A549 (cell line): ENCODE measurements around the gene KIF21B.

Experiments
- CTCF ChIP-seq: fragments of >200 bp; sonication (Bioruptor Twin); formaldehyde crosslinking; IDR thresholded peaks from 3 replicates; pipeline ENCODE4 v1.5.1; 2016
- EP300 ChIP-seq, 2 experiments: fragments of >200 bp; sonication (Bioruptor Twin); formaldehyde crosslinking; IDR thresholded peaks; 2 replicates in 1 of 2; 3 replicates in 1 of 2; pipeline ENCODE4 v1.6.1; 2016 to 2017
- GATA3 ChIP-seq: IDR thresholded peaks from 2 replicates; pipeline ENCODE4 v1.6.1; 2012; ENCODE audit warnings: borderline replicate concordance
- RAD21 ChIP-seq, 2 experiments: fragments of >200 bp in 1 of 2; sonication (Bioruptor Twin) in 1 of 2; formaldehyde crosslinking in 1 of 2; IDR thresholded peaks in 1 of 2; conservative IDR thresholded peaks in 1 of 2; 2 replicates in 1 of 2; 3 replicates in 1 of 2; pipeline ENCODE4 v1.6.1; 2012 to 2018; ENCODE audit warnings: inconsistent platforms in 1 of 2

DNA sequence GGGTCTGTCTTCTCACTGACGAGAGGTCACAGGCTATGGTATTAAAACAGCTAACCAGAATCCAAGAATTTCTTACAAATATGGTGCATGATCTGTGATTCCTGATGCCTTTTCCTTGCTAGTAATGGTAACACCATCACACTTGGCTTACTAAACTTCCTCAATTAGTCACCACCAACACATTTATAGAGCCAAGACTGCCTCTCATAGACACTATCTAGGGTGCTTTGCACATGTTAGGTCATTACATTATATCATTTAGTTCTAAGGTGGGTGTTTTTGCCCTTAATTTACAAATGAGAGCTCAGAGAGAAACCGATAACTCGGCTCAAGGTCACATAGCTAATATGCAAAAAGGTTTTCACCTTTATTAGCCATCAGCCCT is 8.7 kb downstream of the KIF21B start:
- TF ChIP-seq CTCF (no peak), EP300 (IDR thresholded peaks at IDR 0.05) (no peak), RAD21 (conservative IDR thresholded peaks at IDR 0.05 in 1 of 2, IDR thresholded peaks at IDR 0.05 in 1 of 2) (no peak), GATA3 (no peak)
